HCT116 (cell line): ENCODE data around the gene CEP162. TPM values are rescaled to one million over a fixed set of nuclear protein-coding genes. Genes with fewer than 3 reads are reported as not detected.
"Not testable (repeated sequence)": the region's sequence is repeated elsewhere in the genome, so short reads cannot be mapped to it uniquely, and the experiment has no call there.

Source experiments
- ATAC-seq: fragments of 200-7000 bp; cut with Tn5 transposase; 2 replicates; pipeline ENCODE4 v1.9.1; 2020; ENCODE audit warnings: mild to moderate bottlenecking, moderate library complexity
- BruUV-seq: library from RNA; stranded (reverse); fragments of 400-500 nt; replicated peaks from 2 replicates; lab custom pipeline; 2021; lab: Mats Ljungman, UMichigan
- CTCF ChIA-PET: fragments of 300-600 bp; sonication (Branson Sonifier 250); formaldehyde crosslinking; loops from one replicate; lab custom pipeline; 2021; ENCODE audit warnings: antibody characterized with exemption; lab: Charles Lee
- POLR2A ChIA-PET: fragments of 300-600, 350-600 bp; sonication (Branson Sonifier 250); formaldehyde crosslinking; loops from one replicate; lab custom pipeline; 2021; ENCODE audit warnings: antibody characterized with exemption; lab: Charles Lee
- RAD21 ChIA-PET, 2 experiments: fragments of 300-600 bp; sonication (Branson Sonifier 250); formaldehyde crosslinking; loops; one replicate each; lab custom pipeline; 2023; ENCODE audit warnings: low total read pairs in 2 of 2; ENCODE audit not compliant: uncharacterized antibody in 2 of 2, unreplicated experiment in 2 of 2, low non-redundant PET in 1 of 2; lab: Charles Lee
- DNase-seq: peaks from one replicate; pipeline ENCODE4 v3.0.0-alpha.2; 2010; ENCODE audit warnings: low read depth, low spot score
- H2AFZ ChIP-seq: fragments of 200-600 bp; shearing (Covaris generic), sonication (generic); 2 replicates; pipeline ENCODE4 v1.6.1; 2017; ENCODE audit warnings: low read depth, mixed run types, mixed read lengths, antibody characterized with exemption, low read length; ENCODE audit not compliant: poor library complexity, severe bottlenecking
- H3K27ac ChIP-seq: 2 replicates; pipeline ENCODE4 v1.5.1; 2012; ENCODE audit warnings: low read depth, low read length
- H3K27me3 ChIP-seq: fragments of 200-600 bp; sonication (generic); 2 replicates; pipeline ENCODE4 v1.6.1; 2016; ENCODE audit warnings: mixed run types, low read length, mixed read lengths; ENCODE audit not compliant: insufficient read depth
- H3K36me3 ChIP-seq, 2 experiments: fragments of 200-500 bp in 1 of 2; fragments of 200-600 bp in 1 of 2; sonication (Bioruptor generic) in 1 of 2; sonication (generic) in 1 of 2; 2 replicates each; pipeline versions ENCODE4 v1.5.1 to v1.6.1; 2014 to 2016; ENCODE audit warnings: low read length in 2 of 2, inconsistent platforms in 1 of 2, mixed read lengths in 1 of 2, mixed run types in 1 of 2; ENCODE audit not compliant: insufficient read depth in 2 of 2, control insufficient read depth in 1 of 2
- H3K4me1 ChIP-seq, 2 experiments: fragments of 200-600 bp in 1 of 2; sonication (generic) in 1 of 2; 2 replicates each; pipeline versions ENCODE4 v1.5.1 to v1.6.1; 2012 to 2017; ENCODE audit warnings: low read length in 2 of 2, inconsistent platforms in 1 of 2, mild to moderate bottlenecking in 1 of 2, mixed read lengths in 1 of 2, mixed run types in 1 of 2, moderate library complexity in 1 of 2; ENCODE audit not compliant: insufficient read depth in 2 of 2, control insufficient read depth in 1 of 2
- H3K4me2 ChIP-seq: fragments of 200-600 bp; sonication (generic); 2 replicates; pipeline ENCODE4 v1.6.1; 2017; ENCODE audit warnings: mixed run types, low read length, mixed read lengths
- H3K4me3 ChIP-seq, 2 experiments: fragments of 200-600 bp in 1 of 2; sonication (generic) in 1 of 2; replicated peaks in 1 of 2; 2 replicates each; pipeline ENCODE4 v1.5.1; 2011 to 2016; ENCODE audit warnings: low read length in 2 of 2, control low read depth in 1 of 2, low read depth in 1 of 2, mild to moderate bottlenecking in 1 of 2, mixed read lengths in 1 of 2, mixed run types in 1 of 2
- H3K79me2 ChIP-seq: fragments of 200-600 bp; sonication (generic); 2 replicates; pipeline ENCODE4 v1.6.1; 2017; ENCODE audit warnings: mild to moderate bottlenecking, mixed run types, low read length, moderate library complexity, mixed read lengths; ENCODE audit not compliant: insufficient read depth
- H3K9ac ChIP-seq: fragments of 200-600 bp; sonication (generic); 2 replicates; pipeline ENCODE4 v1.6.1; 2016; ENCODE audit warnings: low read length, mixed read lengths
- H3K9me2 ChIP-seq: fragments of 200-600 bp; sonication (generic), shearing (Covaris generic); 2 replicates; pipeline ENCODE4 v1.6.1; 2017; ENCODE audit warnings: mixed run types, mild to moderate bottlenecking, moderate library complexity; ENCODE audit not compliant: insufficient read depth
- H3K9me3 ChIP-seq, 2 experiments: fragments of 200-500 bp in 1 of 2; fragments of 200-600 bp in 1 of 2; sonication (Bioruptor generic) in 1 of 2; sonication (generic) in 1 of 2; 2 replicates each; pipeline ENCODE4 v1.6.1; 2014 to 2017; ENCODE audit warnings: low read length in 2 of 2, mixed read lengths in 2 of 2, inconsistent platforms in 1 of 2, low read depth in 1 of 2, mild to moderate bottlenecking in 1 of 2, mixed run types in 1 of 2, moderate library complexity in 1 of 2; ENCODE audit not compliant: control insufficient read depth in 1 of 2, insufficient read depth in 1 of 2
- H4K20me1 ChIP-seq: fragments of 200-600 bp; sonication (generic), shearing (Covaris generic); 2 replicates; pipeline ENCODE4 v1.6.1; 2017; ENCODE audit warnings: mixed run types, mild to moderate bottlenecking, moderate library complexity; ENCODE audit not compliant: insufficient read depth
- CBX3 ChIP-seq: IDR thresholded peaks from 2 replicates; pipeline ENCODE4 v1.6.1; 2012; ENCODE audit warnings: low read depth
- CEBPB ChIP-seq: IDR thresholded peaks from 2 replicates; pipeline ENCODE4 v1.6.1; 2012; ENCODE audit warnings: low read depth
- EGR1 ChIP-seq: IDR thresholded peaks from 2 replicates; pipeline ENCODE4 v1.6.1; 2012; ENCODE audit warnings: low read depth
- ELF1 ChIP-seq: IDR thresholded peaks from 2 replicates; pipeline ENCODE4 v1.6.1; 2012; ENCODE audit warnings: low read depth, borderline replicate concordance
- EZH2 ChIP-seq: fragments of 200-600 bp; sonication (generic); IDR thresholded peaks from 2 replicates; pipeline ENCODE4 v1.6.1; 2017; ENCODE audit warnings: antibody characterized with exemption, mixed run types
- FOSL1 ChIP-seq: IDR thresholded peaks from 2 replicates; pipeline ENCODE4 v1.6.1; 2012; ENCODE audit warnings: low read depth
- JUND ChIP-seq: IDR thresholded peaks from 2 replicates; pipeline ENCODE4 v1.6.1; 2012
- POLR2A ChIP-seq: IDR thresholded peaks from 2 replicates; pipeline ENCODE4 v1.7.0; 2011; ENCODE audit warnings: borderline replicate concordance; ENCODE audit not compliant: insufficient read depth, insufficient read length; ENCODE audit errors: extremely low read depth
- POLR2AphosphoS5 ChIP-seq: IDR thresholded peaks from 2 replicates; pipeline ENCODE4 v1.6.1; 2011; ENCODE audit warnings: mild to moderate bottlenecking, low read depth, low read length, moderate library complexity
- RAD21 ChIP-seq: IDR thresholded peaks from 2 replicates; pipeline ENCODE4 v1.6.1; 2012; ENCODE audit warnings: low read depth, mild to moderate bottlenecking
- SRF ChIP-seq: IDR thresholded peaks from 2 replicates; pipeline ENCODE4 v1.6.1; 2012; ENCODE audit warnings: low read depth
- TCF7L2 ChIP-seq: IDR thresholded peaks from 2 replicates; pipeline ENCODE4 v1.7.0; 2011; ENCODE audit warnings: borderline replicate concordance, inconsistent platforms; ENCODE audit not compliant: insufficient read depth, insufficient read length; ENCODE audit errors: extremely low read depth
- YY1 ChIP-seq: IDR thresholded peaks from 2 replicates; pipeline ENCODE4 v1.6.1; 2011; ENCODE audit warnings: low read length, low read depth, moderate library complexity, mild to moderate bottlenecking; ENCODE audit not compliant: insufficient replicate concordance; ENCODE audit errors: extremely low read depth
- ZFX ChIP-seq: fragments of 450-650 bp; IDR thresholded peaks from 2 replicates; pipeline ENCODE4 v1.6.1; 2017
- ZNF274 ChIP-seq: fragments of 200-500 bp; sonication (Bioruptor generic); IDR thresholded peaks from 2 replicates; pipeline ENCODE4 v1.6.1; 2014; ENCODE audit warnings: mild to moderate bottlenecking, low read depth, low read length, inconsistent platforms
- intact Hi-C: fragments of 100-400 bp; cut with micrococcal nuclease; formaldehyde crosslinking; loops from 2 replicates; pipeline ENCODE4 v1.10.0; 2022
- total RNA-seq: library from RNA; stranded (reverse); gene quantifications from one replicate; pipeline ENCODE4 v1.2.1, GENCODE V29; 2021; ENCODE audit not compliant: unreplicated experiment
- TF ChIP-seq, protein P1 (sequence below): IDR thresholded peaks from 2 replicates; pipeline ENCODE4 v1.6.1; 2012
- TF ChIP-seq, protein P2 (sequence below): IDR thresholded peaks from 2 replicates; pipeline ENCODE4 v1.6.1; 2012; ENCODE audit warnings: low read depth
- TF ChIP-seq, protein P3 (sequence below), 3 experiments: fragments of 200-600 bp in 1 of 3; sonication (generic) in 1 of 3; IDR thresholded peaks in 2 of 3; conservative IDR thresholded peaks in 1 of 3; 2 replicates each; pipeline ENCODE4 v1.5.1; 2012 to 2017; ENCODE audit warnings: low read depth in 2 of 3, low read length in 2 of 3, antibody characterized with exemption in 1 of 3, borderline replicate concordance in 1 of 3, control low read depth in 1 of 3, mild to moderate bottlenecking in 1 of 3, mixed read lengths in 1 of 3, mixed run types in 1 of 3, moderate library complexity in 1 of 3; ENCODE audit not compliant: insufficient read depth in 1 of 3
- TF ChIP-seq, protein P4 (sequence below): IDR thresholded peaks from 2 replicates; pipeline ENCODE4 v1.6.1; 2012

The CEP162 gene
- total RNA-seq, 1 experiment from 2014 or later, result 5.5 TPM

DNA sequence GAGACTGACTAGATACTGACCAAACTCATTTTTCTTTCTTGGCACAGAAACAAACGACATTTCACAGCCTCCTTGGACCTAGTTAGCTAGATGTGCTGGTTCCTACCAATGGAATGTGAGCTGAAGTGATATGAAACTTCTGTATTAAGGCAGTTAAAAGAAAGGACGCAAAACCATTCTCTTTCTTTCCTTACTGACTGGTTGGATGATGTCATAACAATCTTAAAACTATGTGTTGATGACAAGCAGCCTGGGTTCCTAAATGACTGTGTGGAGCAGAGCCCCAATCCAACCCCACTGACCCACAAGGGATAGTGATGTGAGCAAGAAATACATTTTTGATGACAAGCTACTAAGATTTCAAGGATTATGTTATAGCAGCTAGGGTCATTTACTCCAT, 35.6 kb downstream of the CEP162 start:
- BruUV-seq, result no TSS peak
- ChIA-PET POLR2A (no interaction called here), RAD21 (no interaction called here), CTCF (no interaction called here)
- no peaks in the 10 kb centered on the region for H3K27me3 ChIP-seq
- H2AFZ ChIP-seq, result no peak overlapping the region
- peaks cover 16 to 24% of the 10 kb centered on the region in 2 experiments for H3K4me1 ChIP-seq
- H3K9ac ChIP-seq, result no peak overlapping the region
- H3K36me3 ChIP-seq, result peaks cover 0 to 6% of the 10 kb centered on the region in 2 experiments; a peak in 2 of 4 replicates
- H3K79me2 ChIP-seq, result no peaks in the 10 kb centered on the region
- no peak overlapping the region for H3K4me3 ChIP-seq
- H3K27ac ChIP-seq, result no peak overlapping the region
- DNase-seq, result no peak
- TF ChIP-seq, protein P1, sequence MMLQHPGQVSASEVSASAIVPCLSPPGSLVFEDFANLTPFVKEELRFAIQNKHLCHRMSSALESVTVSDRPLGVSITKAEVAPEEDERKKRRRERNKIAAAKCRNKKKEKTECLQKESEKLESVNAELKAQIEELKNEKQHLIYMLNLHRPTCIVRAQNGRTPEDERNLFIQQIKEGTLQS, result no peak
- TF ChIP-seq ZNF274 (no peak), ELF1 (no peak), TCF7L2 (no peak), JUND (no peak), POLR2A (no peak), RAD21 (no peak), CEBPB (no peak), SRF (no peak), CBX3 (no peak), POLR2AphosphoS5 (no peak), EGR1 (no peak), FOSL1 (no peak), ZFX (no peak), EZH2 (no peak), YY1 (no peak)
- TF ChIP-seq, protein P2, sequence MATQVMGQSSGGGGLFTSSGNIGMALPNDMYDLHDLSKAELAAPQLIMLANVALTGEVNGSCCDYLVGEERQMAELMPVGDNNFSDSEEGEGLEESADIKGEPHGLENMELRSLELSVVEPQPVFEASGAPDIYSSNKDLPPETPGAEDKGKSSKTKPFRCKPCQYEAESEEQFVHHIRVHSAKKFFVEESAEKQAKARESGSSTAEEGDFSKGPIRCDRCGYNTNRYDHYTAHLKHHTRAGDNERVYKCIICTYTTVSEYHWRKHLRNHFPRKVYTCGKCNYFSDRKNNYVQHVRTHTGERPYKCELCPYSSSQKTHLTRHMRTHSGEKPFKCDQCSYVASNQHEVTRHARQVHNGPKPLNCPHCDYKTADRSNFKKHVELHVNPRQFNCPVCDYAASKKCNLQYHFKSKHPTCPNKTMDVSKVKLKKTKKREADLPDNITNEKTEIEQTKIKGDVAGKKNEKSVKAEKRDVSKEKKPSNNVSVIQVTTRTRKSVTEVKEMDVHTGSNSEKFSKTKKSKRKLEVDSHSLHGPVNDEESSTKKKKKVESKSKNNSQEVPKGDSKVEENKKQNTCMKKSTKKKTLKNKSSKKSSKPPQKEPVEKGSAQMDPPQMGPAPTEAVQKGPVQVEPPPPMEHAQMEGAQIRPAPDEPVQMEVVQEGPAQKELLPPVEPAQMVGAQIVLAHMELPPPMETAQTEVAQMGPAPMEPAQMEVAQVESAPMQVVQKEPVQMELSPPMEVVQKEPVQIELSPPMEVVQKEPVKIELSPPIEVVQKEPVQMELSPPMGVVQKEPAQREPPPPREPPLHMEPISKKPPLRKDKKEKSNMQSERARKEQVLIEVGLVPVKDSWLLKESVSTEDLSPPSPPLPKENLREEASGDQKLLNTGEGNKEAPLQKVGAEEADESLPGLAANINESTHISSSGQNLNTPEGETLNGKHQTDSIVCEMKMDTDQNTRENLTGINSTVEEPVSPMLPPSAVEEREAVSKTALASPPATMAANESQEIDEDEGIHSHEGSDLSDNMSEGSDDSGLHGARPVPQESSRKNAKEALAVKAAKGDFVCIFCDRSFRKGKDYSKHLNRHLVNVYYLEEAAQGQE, result no peak
- TF ChIP-seq, protein P3, sequence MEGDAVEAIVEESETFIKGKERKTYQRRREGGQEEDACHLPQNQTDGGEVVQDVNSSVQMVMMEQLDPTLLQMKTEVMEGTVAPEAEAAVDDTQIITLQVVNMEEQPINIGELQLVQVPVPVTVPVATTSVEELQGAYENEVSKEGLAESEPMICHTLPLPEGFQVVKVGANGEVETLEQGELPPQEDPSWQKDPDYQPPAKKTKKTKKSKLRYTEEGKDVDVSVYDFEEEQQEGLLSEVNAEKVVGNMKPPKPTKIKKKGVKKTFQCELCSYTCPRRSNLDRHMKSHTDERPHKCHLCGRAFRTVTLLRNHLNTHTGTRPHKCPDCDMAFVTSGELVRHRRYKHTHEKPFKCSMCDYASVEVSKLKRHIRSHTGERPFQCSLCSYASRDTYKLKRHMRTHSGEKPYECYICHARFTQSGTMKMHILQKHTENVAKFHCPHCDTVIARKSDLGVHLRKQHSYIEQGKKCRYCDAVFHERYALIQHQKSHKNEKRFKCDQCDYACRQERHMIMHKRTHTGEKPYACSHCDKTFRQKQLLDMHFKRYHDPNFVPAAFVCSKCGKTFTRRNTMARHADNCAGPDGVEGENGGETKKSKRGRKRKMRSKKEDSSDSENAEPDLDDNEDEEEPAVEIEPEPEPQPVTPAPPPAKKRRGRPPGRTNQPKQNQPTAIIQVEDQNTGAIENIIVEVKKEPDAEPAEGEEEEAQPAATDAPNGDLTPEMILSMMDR (IDR thresholded peaks at IDR 0.05 in 2 of 3, conservative IDR thresholded peaks at IDR 0.05 in 1 of 3; ENCODE audit: borderline replicate concordance in 1 of 3, insufficient read depth in 1 of 3, low read depth in 2 of 3, low read length in 2 of 3), result no peak
- TF ChIP-seq, protein P4, sequence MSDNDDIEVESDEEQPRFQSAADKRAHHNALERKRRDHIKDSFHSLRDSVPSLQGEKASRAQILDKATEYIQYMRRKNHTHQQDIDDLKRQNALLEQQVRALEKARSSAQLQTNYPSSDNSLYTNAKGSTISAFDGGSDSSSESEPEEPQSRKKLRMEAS, result no peak
- TF ChIP-seq, all 23 proteins: peak for 0
- Histone ChIP-seq H3K9me2 (no peaks in the 10 kb centered on the region), H4K20me1 (0 out of 2 replicates have a peak, but pooled peaks cover under 1% of the 10 kb centered on the region), H3K9me3 (no peaks in the 10 kb centered on the region), H3K4me2 (no peak overlapping the region)
- ATAC-seq, result no peak
- intact Hi-C loops, result no loop called here

DNA sequence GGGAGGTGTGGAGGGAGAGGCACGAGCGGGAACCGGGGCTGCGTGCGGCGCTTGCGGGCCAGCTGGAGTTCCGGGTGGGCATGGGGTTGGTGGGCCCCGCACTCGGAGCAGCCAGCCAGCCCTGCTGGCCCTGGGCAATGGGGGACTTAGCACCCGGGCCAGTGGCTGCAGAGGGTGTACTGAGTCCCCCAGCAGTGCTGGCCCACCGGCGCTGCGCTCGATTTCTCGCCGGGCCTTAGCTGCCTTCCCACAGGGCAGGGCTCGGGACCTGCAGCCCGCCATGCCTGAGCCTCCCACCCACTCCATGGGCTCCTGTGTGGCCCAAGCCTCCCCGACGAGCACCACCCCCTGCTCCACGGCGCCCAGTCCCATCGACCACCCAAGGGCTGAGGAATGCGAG, 38.1 kb downstream of the CEP162 start:
- H3K79me2 ChIP-seq, RAD21 ChIA-PET, POLR2A ChIA-PET, intact Hi-C loops, H3K27me3 ChIP-seq, DNase-seq, H3K4me3 ChIP-seq, H3K4me2 ChIP-seq, H3K36me3 ChIP-seq, H3K27ac ChIP-seq, H3K9me2 ChIP-seq, H4K20me1 ChIP-seq, ATAC-seq, H3K9me3 ChIP-seq, H2AFZ ChIP-seq, CTCF ChIA-PET, H3K9ac ChIP-seq, BruUV-seq: not testable (repeated sequence)
- peaks cover 16 to 24% of the 10 kb centered on the region in 2 experiments for H3K4me1 ChIP-seq
